HG02763 (cell line): ENCODE data around the gene BRIX1.

ENCODE experiments used
- ATAC-seq: cut with Tn5 transposase; IDR thresholded peaks from one replicate; pipeline ENCODE4 v1.9.1; 2021; ENCODE audit warnings: mild to moderate bottlenecking, moderate library complexity; ENCODE audit not compliant: unreplicated experiment

BRIX1 gene

GRCh38 chr5:34915139-34915855 is at the start of gene BRIX1, which contains the start of gene RAD1:
BRIX1 (plus strand) TSS chr5:34915711; CDS start chr5:34915739, 28 bp downstream.
RAD1 (minus strand) TSS chr5:34915504; CDS start chr5:34914892, 612 bp downstream.
- ATAC-seq = peak; percentile 99

GRCh38 chr5:34866989-34867471 is 48.5 kb upstream of the BRIX1 start:
- no peak for ATAC-seq

- no peak for ATAC-seq
Observed at GRCh38 chr5:34867660-34868059, 47.9 kb upstream of the BRIX1 start.

- no peak for ATAC-seq
Observed at GRCh38 chr5:34868791-34869190, 46.7 kb upstream of the BRIX1 start.

GRCh38 chr5:34869256-34869655 is 46.3 kb upstream of the BRIX1 start:
- ATAC-seq = no peak

GRCh38 chr5:34870382-34870781 is 45.1 kb upstream of the BRIX1 start:
- no peak for ATAC-seq

- no peak for ATAC-seq
Observed at GRCh38 chr5:34876275-34876674, 39.2 kb upstream of the BRIX1 start.

- ATAC-seq = no peak
Observed at GRCh38 chr5:34881246-34881645, 34.3 kb upstream of the BRIX1 start.

- no peak for ATAC-seq
Observed at GRCh38 chr5:34886392-34887119, 29.0 kb upstream of the BRIX1 start.

- no peak for ATAC-seq
Observed at GRCh38 chr5:34889394-34889793, 26.1 kb upstream of the BRIX1 start.

GRCh38 chr5:34891981-34892380 is 23.5 kb upstream of the BRIX1 start:
- no peak for ATAC-seq

- ATAC-seq = no peak
Observed at GRCh38 chr5:34892414-34892813, 23.1 kb upstream of the BRIX1 start.

GRCh38 chr5:34894716-34895115 is 20.8 kb upstream of the BRIX1 start:
- no peak for ATAC-seq

GRCh38 chr5:34895641-34896419 is 19.7 kb upstream of the BRIX1 start:
- no peak for ATAC-seq

GRCh38 chr5:34897646-34898045 is 17.9 kb upstream of the BRIX1 start:
- ATAC-seq = no peak

GRCh38 chr5:34898258-34898895 is 17.1 kb upstream of the BRIX1 start:
- peak; percentile 75 for ATAC-seq

GRCh38 chr5:34899066-34899465 is 16.4 kb upstream of the BRIX1 start:
- ATAC-seq = no peak

- no peak for ATAC-seq
Observed at GRCh38 chr5:34900652-34901051, 14.9 kb upstream of the BRIX1 start.

- no peak for ATAC-seq
Observed at GRCh38 chr5:34903260-34903659, 12.3 kb upstream of the BRIX1 start.

- ATAC-seq = no peak
Observed at GRCh38 chr5:34905564-34905963, 9.9 kb upstream of the BRIX1 start.

- no peak for ATAC-seq
Observed at GRCh38 chr5:34913072-34913471, 2.4 kb upstream of the BRIX1 start.
